Natural killer cell (primary cell): ENCODE results near the gene STAG2. TPM values are rescaled to one million over a fixed set of nuclear protein-coding genes. Genes with fewer than 3 reads are reported as not detected.

Experiments
- ATAC-seq, 3 donors: fragments of 150-1000 bp in 2 of 3; fragments of 200-7000 bp in 1 of 3; cut with Tn5 transposase; 1 replicate in 1 of 3; 2 replicates in 2 of 3; pipeline ENCODE4 v1.10.0; 2021; ENCODE audit warnings: mild to moderate bottlenecking in 2 of 3, moderate library complexity in 2 of 3
- DNase-seq, 2 donors: peaks; one replicate each; pipeline versions ENCODE4 v3.0.0 to v3.0.0-alpha.2; 2013 to 2021; ENCODE audit warnings: mixed read lengths in 1 of 2
- H3K27ac ChIP-seq: one replicate; pipeline ENCODE4 v1.5.1; 2013; ENCODE audit warnings: mild to moderate bottlenecking, low read length
- H3K27me3 ChIP-seq: one replicate; pipeline ENCODE4 v1.6.1; 2013; ENCODE audit warnings: low read length; ENCODE audit not compliant: control insufficient read depth, insufficient read depth
- H3K36me3 ChIP-seq: one replicate; pipeline ENCODE4 v1.6.1; 2013; ENCODE audit warnings: low read length; ENCODE audit not compliant: control insufficient read depth, insufficient read depth
- H3K4me1 ChIP-seq: one replicate; pipeline ENCODE4 v1.6.1; 2013; ENCODE audit warnings: low read length; ENCODE audit not compliant: control insufficient read depth, insufficient read depth
- H3K4me3 ChIP-seq: one replicate; pipeline ENCODE4 v1.5.1; 2013; ENCODE audit warnings: low read length
- H3K9me3 ChIP-seq: one replicate; pipeline ENCODE4 v1.6.1; 2013; ENCODE audit warnings: low read length; ENCODE audit not compliant: control insufficient read depth, insufficient read depth
- H3K27ac Mint-ChIP-seq, 2 donors: one replicate each; pipeline ENCODE4 v1.8.0; 2022; ENCODE audit warnings: mild to moderate bottlenecking in 2 of 2, mixed read lengths in 2 of 2, moderate library complexity in 1 of 2
- H3K27me3 Mint-ChIP-seq, 2 donors: one replicate each; pipeline ENCODE4 v1.8.0; 2022; ENCODE audit warnings: low read depth in 2 of 2, mixed read lengths in 2 of 2
- H3K36me3 Mint-ChIP-seq: one replicate; pipeline ENCODE4 v1.8.0; 2022; ENCODE audit warnings: mixed read lengths
- H3K4me1 Mint-ChIP-seq, 2 donors: one replicate each; pipeline ENCODE4 v1.8.0; 2022; ENCODE audit warnings: mixed read lengths in 2 of 2
- H3K4me3 Mint-ChIP-seq: one replicate; pipeline ENCODE4 v1.8.0; 2022; ENCODE audit warnings: mild to moderate bottlenecking, moderate library complexity, mixed read lengths
- H3K9me3 Mint-ChIP-seq, 2 donors: one replicate each; pipeline ENCODE4 v1.8.0; 2022; ENCODE audit warnings: mixed read lengths in 2 of 2
- WGBS: methylation state at CpG from one replicate; pipeline ENCODE4 v1.1.7; 2013; ENCODE audit warnings: missing lambda C conversion rate; ENCODE audit not compliant: insufficient coverage; 5-methylcytosine and 5-hydroxymethylcytosine counted together
- intact Hi-C: fragments of 100-400 bp; cut with micrococcal nuclease; formaldehyde crosslinking; loops from one replicate; pipeline ENCODE4 v1.14.2; 2022
- total RNA-seq, 4 donors: library from RNA; stranded (reverse); fragments of 120-200 nt in 1 of 4; gene quantifications; one replicate each; pipeline versions ENCODE4 v1.2.3 to v1.2.4, GENCODE V29; 2013 to 2022
- TF ChIP-seq, protein P1 (sequence below): fragments of 200-600 bp; IDR thresholded peaks from one replicate; pipeline ENCODE4 v1.8.0; 2022; ENCODE audit warnings: antibody characterized with exemption

The STAG2 gene
- total RNA-seq, 3 donors from 2014 or later (not counting 1 experiment from before 2014, with no cell fraction given), result 91.7 to 97.2 (median 92.4) TPM

GRCh38 chrX:123975180-123975579, 13.7 kb downstream of the STAG2 start:
- TF ChIP-seq, protein P1, sequence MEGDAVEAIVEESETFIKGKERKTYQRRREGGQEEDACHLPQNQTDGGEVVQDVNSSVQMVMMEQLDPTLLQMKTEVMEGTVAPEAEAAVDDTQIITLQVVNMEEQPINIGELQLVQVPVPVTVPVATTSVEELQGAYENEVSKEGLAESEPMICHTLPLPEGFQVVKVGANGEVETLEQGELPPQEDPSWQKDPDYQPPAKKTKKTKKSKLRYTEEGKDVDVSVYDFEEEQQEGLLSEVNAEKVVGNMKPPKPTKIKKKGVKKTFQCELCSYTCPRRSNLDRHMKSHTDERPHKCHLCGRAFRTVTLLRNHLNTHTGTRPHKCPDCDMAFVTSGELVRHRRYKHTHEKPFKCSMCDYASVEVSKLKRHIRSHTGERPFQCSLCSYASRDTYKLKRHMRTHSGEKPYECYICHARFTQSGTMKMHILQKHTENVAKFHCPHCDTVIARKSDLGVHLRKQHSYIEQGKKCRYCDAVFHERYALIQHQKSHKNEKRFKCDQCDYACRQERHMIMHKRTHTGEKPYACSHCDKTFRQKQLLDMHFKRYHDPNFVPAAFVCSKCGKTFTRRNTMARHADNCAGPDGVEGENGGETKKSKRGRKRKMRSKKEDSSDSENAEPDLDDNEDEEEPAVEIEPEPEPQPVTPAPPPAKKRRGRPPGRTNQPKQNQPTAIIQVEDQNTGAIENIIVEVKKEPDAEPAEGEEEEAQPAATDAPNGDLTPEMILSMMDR, result no peak
- Histone ChIP-seq H3K4me3 (no peak overlapping the region), H3K36me3 (no peaks in the 10 kb centered on the region), H3K27ac (no peak overlapping the region), H3K9me3 (no peaks in the 10 kb centered on the region), H3K4me1 (peaks cover 7% of the 10 kb centered on the region), H3K27me3 (no peaks in the 10 kb centered on the region)
- Mint-ChIP-seq H3K4me3 (no peak overlapping the region), H3K9me3 (no peaks in the 10 kb centered on the region), H3K4me1 (peaks cover 19 to 33% of the 10 kb centered on the region in 2 donors), H3K27ac (no peak overlapping the region), H3K36me3 (no peaks in the 10 kb centered on the region), H3K27me3 (no peaks in the 10 kb centered on the region)
- ATAC-seq (no peak), DNase-seq (no peak)
- intact Hi-C loops, result no loop called here
- WGBS, result 74% methylated on average over 5 of the region's 6 CpGs

DNA sequence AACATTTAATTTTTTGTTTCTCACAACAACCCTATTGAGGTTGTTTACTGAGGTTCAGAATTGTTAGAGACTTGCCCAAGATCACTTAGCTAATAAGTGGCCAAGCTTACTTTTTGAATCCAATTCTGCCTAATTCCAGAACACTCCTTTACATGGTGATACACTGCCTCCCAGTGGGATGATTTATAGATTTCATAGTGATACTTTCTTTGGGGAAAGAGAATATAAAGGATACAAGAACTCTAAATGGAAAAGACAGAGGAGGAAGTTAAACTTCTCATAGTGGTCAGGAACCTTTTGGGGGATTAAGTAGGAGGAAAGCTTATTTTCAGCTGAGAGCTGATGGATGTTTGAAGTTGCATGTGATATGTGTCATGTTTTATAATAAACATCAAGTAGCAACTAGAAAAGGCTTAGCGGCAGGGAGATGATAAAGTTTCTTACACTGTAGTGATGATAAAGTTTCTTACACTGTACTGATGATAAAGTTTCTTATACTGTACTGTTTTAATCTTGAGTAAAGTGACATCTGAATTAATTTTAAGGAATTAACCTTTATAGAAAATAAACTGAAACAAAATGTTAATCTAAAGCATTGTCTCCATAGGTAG, 15.3 kb downstream of the STAG2 start:
- no CpG with 5 or more reads among the region's 1 CpG for WGBS
- H3K27me3 Mint-ChIP-seq, result no peaks in the 10 kb centered on the region
- peak overlapping the region; percentile 1 to 15 for H3K27ac Mint-ChIP-seq
- H3K36me3 Mint-ChIP-seq, result no peaks in the 10 kb centered on the region
- H3K9me3 Mint-ChIP-seq, result no peaks in the 10 kb centered on the region
- intact Hi-C loops, result no loop called here
- no peaks in the 10 kb centered on the region for H3K27me3 ChIP-seq
- H3K4me3 ChIP-seq, result no peak overlapping the region
- H3K9me3 ChIP-seq, result no peaks in the 10 kb centered on the region
- H3K36me3 ChIP-seq, result no peaks in the 10 kb centered on the region
- H3K4me1 Mint-ChIP-seq, result peaks cover 12 to 31% of the 10 kb centered on the region in 2 donors
- no peak overlapping the region for H3K4me3 Mint-ChIP-seq
- peaks cover 7% of the 10 kb centered on the region for H3K4me1 ChIP-seq
- TF ChIP-seq, protein P1, result no peak
- ATAC-seq (peak in 2 of 3 donors; percentile 49 to 54), DNase-seq (peak in 1 of 2 donors; percentile 53)
- H3K27ac ChIP-seq, result no peak overlapping the region

- peak overlapping the region; percentile 65 to 89 for H3K27ac Mint-ChIP-seq
- Histone ChIP-seq H3K27ac (no peak overlapping the region), H3K9me3 (no peaks in the 10 kb centered on the region), H3K4me1 (peaks cover 8% of the 10 kb centered on the region), H3K4me3 (no peak overlapping the region), H3K27me3 (no peaks in the 10 kb centered on the region), H3K36me3 (no peaks in the 10 kb centered on the region)
- 57% methylated on average over 1 of the region's 3 CpGs for WGBS
- TF ChIP-seq, protein P1, result no peak
- ATAC-seq (no peak), DNase-seq (no peak)
- peak overlapping the region; percentile 65 for H3K4me3 Mint-ChIP-seq
- peaks cover 30 to 54% of the 10 kb centered on the region in 2 donors for H3K4me1 Mint-ChIP-seq
- no peaks in the 10 kb centered on the region for H3K27me3 Mint-ChIP-seq
- no peaks in the 10 kb centered on the region for H3K36me3 Mint-ChIP-seq
- intact Hi-C loops, result no loop called here
- H3K9me3 Mint-ChIP-seq, result no peaks in the 10 kb centered on the region
These were observed 21.7 kb downstream of the STAG2 start for GRCh38 chrX:123983240-123983639.

GRCh38 chrX:123986377-123986776, 24.9 kb downstream of the STAG2 start:
- no peaks in the 10 kb centered on the region for H3K36me3 Mint-ChIP-seq
- Histone ChIP-seq H3K27me3 (no peaks in the 10 kb centered on the region), H3K4me1 (peaks cover 11% of the 10 kb centered on the region), H3K27ac (no peak overlapping the region), H3K36me3 (no peaks in the 10 kb centered on the region), H3K9me3 (no peaks in the 10 kb centered on the region), H3K4me3 (no peak overlapping the region)
- no peaks in the 10 kb centered on the region for H3K9me3 Mint-ChIP-seq
- 83% methylated on average over 1 of the region's 2 CpGs for WGBS
- H3K4me3 Mint-ChIP-seq, result no peak overlapping the region
- H3K27me3 Mint-ChIP-seq, result no peaks in the 10 kb centered on the region
- intact Hi-C loops, result no loop called here
- TF ChIP-seq, protein P1, result no peak
- H3K4me1 Mint-ChIP-seq, result peaks cover 42 to 50% of the 10 kb centered on the region in 2 donors
- DNase-seq (no peak), ATAC-seq (no peak)
- H3K27ac Mint-ChIP-seq, result no peak overlapping the region
